ENCODE data around the gene SALL1. TPM values are rescaled to one million over a fixed set of nuclear protein-coding genes. Genes with fewer than 3 reads are reported as not detected.

Gene SALL1
- total and polyA plus RNA-seq, 3 donors from 2014 or later: 4.0 to 5.9 (median 4.9) TPM

- WGBS, 2 donors: 29 to 47% methylated on average over 8 of the region's 8 CpGs
- H3K4me1 ChIP-seq: no peaks in the 10 kb centered on the region
- no peaks in the 10 kb centered on the region for H3K27me3 ChIP-seq
- H3K36me3 ChIP-seq (ENCODE audit: low read depth, missing control alignments): no peaks in the 10 kb centered on the region
- TF ChIP-seq CTCF (IDR thresholded peaks at IDR 0.05) (no peak), POLR2A (IDR thresholded peaks at IDR 0.05) (no peak)
- DNase-seq: no peak
- intact Hi-C loops (cut with DNase I; ENCODE audit: low total_unique reads): no loop called here
- H3K4me3 ChIP-seq: no peak overlapping the region
- no peak overlapping the region for H3K27ac ChIP-seq
- H3K9me3 ChIP-seq: no peaks in the 10 kb centered on the region
Observed at GRCh38 chr16:51119556-51119955, 31.5 kb downstream of the SALL1 start.

GRCh38 chr16:51116353-51116752 is 34.7 kb downstream of the SALL1 start:
- no peak overlapping the region for H3K4me3 ChIP-seq
- TF ChIP-seq POLR2A (IDR thresholded peaks at IDR 0.05): no peak
- TF ChIP-seq CTCF (IDR thresholded peaks at IDR 0.05): no peak
- H3K36me3 ChIP-seq (ENCODE audit: low read depth, missing control alignments): no peaks in the 10 kb centered on the region
- no peak for DNase-seq
- WGBS, 2 donors: 43 to 62% methylated on average over 4 of the region's 4 CpGs
- no peaks in the 10 kb centered on the region for H3K9me3 ChIP-seq
- no peaks in the 10 kb centered on the region for H3K27me3 ChIP-seq
- no peak overlapping the region for H3K27ac ChIP-seq
- H3K4me1 ChIP-seq: peaks cover 4% of the 10 kb centered on the region
- intact Hi-C loops (cut with DNase I; ENCODE audit: low total_unique reads): no loop called here

GRCh38 chr16:51114382-51114781 is 36.7 kb downstream of the SALL1 start:
- H3K27me3 ChIP-seq: no peaks in the 10 kb centered on the region
- 18 to 24% methylated on average over 9 of the region's 9 CpGs for WGBS, 2 donors
- TF ChIP-seq POLR2A (IDR thresholded peaks at IDR 0.05) (no peak), CTCF (IDR thresholded peaks at IDR 0.05) (no peak)
- no peak for DNase-seq
- no peak overlapping the region for H3K27ac ChIP-seq
- H3K4me3 ChIP-seq: no peak overlapping the region
- H3K9me3 ChIP-seq: no peaks in the 10 kb centered on the region
- no peaks in the 10 kb centered on the region for H3K36me3 ChIP-seq (ENCODE audit: low read depth, missing control alignments)
- intact Hi-C loops (cut with DNase I; ENCODE audit: low total_unique reads): no loop called here
- H3K4me1 ChIP-seq: peaks cover 4% of the 10 kb centered on the region

- Histone ChIP-seq H3K4me3 (no peak overlapping the region), H3K27me3 (no peaks in the 10 kb centered on the region), H3K9me3 (no peaks in the 10 kb centered on the region), H3K27ac (no peak overlapping the region), H3K4me1 (peaks cover 4% of the 10 kb centered on the region), H3K36me3 (ENCODE audit: low read depth, missing control alignments) (no peaks in the 10 kb centered on the region)
- WGBS, 2 donors: 2 to 5% methylated on average over 39 to 50 of the region's 50 CpGs
- intact Hi-C loops (cut with DNase I; ENCODE audit: low total_unique reads): no loop called here
- no peak for DNase-seq
- no peak for TF ChIP-seq POLR2A (IDR thresholded peaks at IDR 0.05)
- TF ChIP-seq CTCF (IDR thresholded peaks at IDR 0.05): no peak
Observed at GRCh38 chr16:51113236-51114125, 37.6 kb downstream of the SALL1 start.

- no peaks in the 10 kb centered on the region for H3K36me3 ChIP-seq (ENCODE audit: low read depth, missing control alignments)
- WGBS, 2 donors: 63 to 67% methylated on average over 3 of the region's 3 CpGs
- no peak for TF ChIP-seq POLR2A (IDR thresholded peaks at IDR 0.05)
- TF ChIP-seq CTCF (IDR thresholded peaks at IDR 0.05): no peak
- peaks cover 4% of the 10 kb centered on the region for H3K4me1 ChIP-seq
- H3K27me3 ChIP-seq: no peaks in the 10 kb centered on the region
- intact Hi-C loops (cut with DNase I; ENCODE audit: low total_unique reads): no loop called here
- no peak overlapping the region for H3K27ac ChIP-seq
- H3K4me3 ChIP-seq: no peak overlapping the region
- no peak for DNase-seq
- H3K9me3 ChIP-seq: no peaks in the 10 kb centered on the region
Observed at GRCh38 chr16:51112323-51112722, 38.7 kb downstream of the SALL1 start.
